Neuronal stem cell (in vitro differentiated cells): Measurements from ENCODE around the gene MGST2.
A peak's percentile ranks its signal among the peaks of the same experiment; 100 is the strongest.

Source experiments
- DNase-seq: peaks from one replicate; pipeline ENCODE4 v3.0.0-alpha.2; 2013; ENCODE audit warnings: low spot score
- H2AFZ ChIP-seq: one replicate; pipeline ENCODE4 v1.6.1; 2013; ENCODE audit warnings: mild to moderate bottlenecking, low read length, inconsistent platforms
- H2AK5ac ChIP-seq: 2 replicates; pipeline ENCODE4 v1.6.1; 2013; ENCODE audit warnings: low read depth, mild to moderate bottlenecking, inconsistent platforms, low read length, moderate library complexity, mixed read lengths
- H2BK120ac ChIP-seq: 2 replicates; pipeline ENCODE4 v1.6.1; 2013; ENCODE audit warnings: low read depth, mild to moderate bottlenecking, inconsistent platforms, low read length, moderate library complexity, mixed read lengths
- H2BK12ac ChIP-seq: one replicate; pipeline ENCODE4 v1.6.1; 2013; ENCODE audit warnings: low read length, inconsistent platforms
- H2BK15ac ChIP-seq: 2 replicates; pipeline ENCODE4 v1.6.1; 2013; ENCODE audit warnings: mild to moderate bottlenecking, low read length, inconsistent platforms, mixed read lengths
- H2BK5ac ChIP-seq: one replicate; pipeline ENCODE4 v1.6.1; 2013; ENCODE audit warnings: inconsistent platforms, mild to moderate bottlenecking, low read length, moderate library complexity
- H3K14ac ChIP-seq: one replicate; pipeline ENCODE4 v1.6.1; 2013; ENCODE audit warnings: low read length, inconsistent platforms
- H3K18ac ChIP-seq: 2 replicates; pipeline ENCODE4 v1.6.1; 2013; ENCODE audit warnings: low read length, inconsistent platforms
- H3K23ac ChIP-seq: 2 replicates; pipeline ENCODE4 v1.6.1; 2013; ENCODE audit warnings: low read depth, mild to moderate bottlenecking, mixed read lengths, low read length, inconsistent platforms; ENCODE audit not compliant: poor library complexity
- H3K27ac ChIP-seq: replicated peaks from 3 replicates; pipeline ENCODE4 v1.5.1; 2013; ENCODE audit warnings: low read length, inconsistent platforms
- H3K27me3 ChIP-seq, 3 experiments: 2 replicates each; pipeline ENCODE4 v1.6.1; 2013; ENCODE audit warnings: low read length in 3 of 3, mild to moderate bottlenecking in 2 of 3, inconsistent platforms in 1 of 3, low read depth in 1 of 3, mixed read lengths in 1 of 3, moderate library complexity in 1 of 3; ENCODE audit not compliant: control insufficient read depth in 3 of 3, insufficient read depth in 3 of 3
- H3K36me3 ChIP-seq, 2 donors: replicated peaks in 1 of 2; 2 replicates each; pipeline ENCODE4 v1.6.1; 2013; ENCODE audit warnings: low read length in 2 of 2; ENCODE audit not compliant: control insufficient read depth in 2 of 2, insufficient read depth in 2 of 2
- H3K4ac ChIP-seq: 2 replicates; pipeline ENCODE4 v1.6.1; 2013; ENCODE audit warnings: inconsistent platforms, mild to moderate bottlenecking, low read length, moderate library complexity
- H3K4me1 ChIP-seq, 2 donors: 1 replicate in 1 of 2; 2 replicates in 1 of 2; pipeline ENCODE4 v1.6.1; 2013; ENCODE audit warnings: low read length in 2 of 2, low read depth in 1 of 2; ENCODE audit not compliant: control insufficient read depth in 2 of 2, insufficient read depth in 1 of 2
- H3K4me2 ChIP-seq: one replicate; pipeline ENCODE4 v1.6.1; 2013; ENCODE audit warnings: mild to moderate bottlenecking, low read length, inconsistent platforms; ENCODE audit not compliant: insufficient read depth, poor library complexity, severe bottlenecking
- H3K4me3 ChIP-seq, 2 donors: 2 replicates each; pipeline ENCODE4 v1.5.1; 2013; ENCODE audit warnings: low read length in 2 of 2, mild to moderate bottlenecking in 2 of 2, inconsistent platforms in 1 of 2, moderate library complexity in 1 of 2
- H3K79me1 ChIP-seq: one replicate; pipeline ENCODE4 v1.6.1; 2013; ENCODE audit warnings: low read depth, mild to moderate bottlenecking, inconsistent platforms, low read length, moderate library complexity
- H3K9ac ChIP-seq: one replicate; pipeline ENCODE4 v1.6.1; 2013; ENCODE audit warnings: mild to moderate bottlenecking, low read depth, low read length, inconsistent platforms; ENCODE audit not compliant: poor library complexity
- H3K9me3 ChIP-seq, 2 donors: replicated peaks in 1 of 2; 2 replicates each; pipeline versions ENCODE3 to v1.6.1; 2013; ENCODE audit warnings: low read length in 2 of 2, mild to moderate bottlenecking in 2 of 2, inconsistent platforms in 1 of 2, low read depth in 1 of 2, mixed read lengths in 1 of 2, moderate library complexity in 1 of 2; ENCODE audit not compliant: control insufficient read depth in 2 of 2, insufficient read depth in 1 of 2
- H4K8ac ChIP-seq: one replicate; pipeline ENCODE4 v1.6.1; 2013; ENCODE audit warnings: low read depth, mild to moderate bottlenecking, inconsistent platforms, low read length, moderate library complexity
- H4K91ac ChIP-seq: one replicate; pipeline ENCODE4 v1.6.1; 2013; ENCODE audit warnings: low read length, low read depth, mild to moderate bottlenecking, inconsistent platforms; ENCODE audit not compliant: poor library complexity
- WGBS, 2 donors: extraction: QIAGEN DNeasy Blood & Tissue Kit; methylation state at CpG; one replicate each; pipeline ENCODE4 v1.1.7; 2013; ENCODE audit warnings: missing lambda C conversion rate in 2 of 2, mixed read lengths in 1 of 2; ENCODE audit not compliant: insufficient read length in 2 of 2, insufficient replicate concordance in 1 of 2; ENCODE audit errors: extremely low coverage in 2 of 2; 5-methylcytosine and 5-hydroxymethylcytosine counted together

The MGST2 gene

GRCh38 chr4:139735381-139736273 lies 70.0 kb downstream of the MGST2 start:
- Histone ChIP-seq H2AK5ac (peak overlapping the region; percentile 13), H3K27ac (peak overlapping the region; percentile 81)
- peak; percentile 59 for DNase-seq

DNA sequence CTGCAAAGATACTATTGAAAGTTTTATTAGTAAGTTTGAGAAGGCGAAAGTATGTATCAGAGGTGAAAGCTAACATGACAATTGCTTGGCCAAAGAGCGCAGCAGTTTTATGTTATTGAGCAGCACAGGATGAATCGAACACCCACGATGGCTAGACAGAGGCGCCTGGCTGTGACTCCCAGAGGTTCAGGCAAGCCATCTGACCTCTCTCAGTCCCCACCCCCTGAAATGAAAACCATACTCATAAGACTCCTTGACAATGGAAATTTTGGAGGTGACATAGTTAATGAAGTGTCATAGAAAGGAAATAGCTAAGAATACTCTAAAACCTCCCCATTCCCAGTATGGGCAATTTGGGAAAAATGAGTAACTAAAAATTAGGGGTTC lies 70.6 kb downstream of the MGST2 start:
- Histone ChIP-seq H3K27ac (no peak overlapping the region), H3K36me3 (no peaks in the 10 kb centered on the region)
- WGBS, 2 donors = no CpG with 5 or more reads among the region's 5 CpGs

More at GRCh38 chr4:139735381-139736273, 70.0 kb downstream of the MGST2 start:
- Histone ChIP-seq H2BK120ac (no peak overlapping the region), H2BK12ac (no peak overlapping the region), H2BK15ac (no peak overlapping the region), H3K4ac (no peak overlapping the region), H3K36me3 (no peaks in the 10 kb centered on the region), H3K79me1 (no peaks in the 10 kb centered on the region), H4K8ac (no peak overlapping the region), H3K4me2 (peak overlapping the region; percentile 58), H3K9me3 (no peaks in the 10 kb centered on the region), H3K23ac (no peak overlapping the region), H2BK5ac (peak overlapping the region; percentile 46), H3K27me3 (no peaks in the 10 kb centered on the region), H3K9ac (peak overlapping the region; percentile 21), H3K14ac (no peak overlapping the region), H3K4me3 (peak overlapping the region; percentile 39 to 66), H3K4me1 (peaks cover 22 to 27% of the 10 kb centered on the region in 2 donors), H2AFZ (peak overlapping the region; percentile 72), H4K91ac (no peak overlapping the region), H3K18ac (peak overlapping the region; percentile 90)
- WGBS, 2 donors = no CpG with 5 or more reads among the region's 59 CpGs

GRCh38 chr4:139736661-139737060 lies 71.0 kb downstream of the MGST2 start:
- Histone ChIP-seq H2BK12ac (no peak overlapping the region), H2BK15ac (no peak overlapping the region), H3K4me3 (no peak overlapping the region), H3K9ac (no peak overlapping the region), H3K36me3 (no peaks in the 10 kb centered on the region), H3K9me3 (no peaks in the 10 kb centered on the region), H4K8ac (no peak overlapping the region), H2BK120ac (no peak overlapping the region), H3K27ac (no peak overlapping the region), H2AFZ (no peak overlapping the region), H3K27me3 (no peaks in the 10 kb centered on the region), H3K4ac (no peak overlapping the region), H2BK5ac (no peak overlapping the region), H3K23ac (no peak overlapping the region), H3K4me2 (no peak overlapping the region), H2AK5ac (no peak overlapping the region), H3K18ac (no peak overlapping the region), H3K14ac (no peak overlapping the region), H4K91ac (no peak overlapping the region), H3K79me1 (no peaks in the 10 kb centered on the region), H3K4me1 (peaks cover 22 to 28% of the 10 kb centered on the region in 2 donors)
- no CpG with 5 or more reads among the region's 2 CpGs for WGBS, 2 donors
- no peak for DNase-seq

More for the DNA sequence above, 70.6 kb downstream of the MGST2 start:
- no peak overlapping the region for H3K18ac ChIP-seq
- H2BK15ac ChIP-seq = no peak overlapping the region
- H2BK120ac ChIP-seq = no peak overlapping the region
- no peak overlapping the region for H2AK5ac ChIP-seq
- DNase-seq = no peak
- H3K9me3 ChIP-seq = no peaks in the 10 kb centered on the region
- no peak overlapping the region for H2BK12ac ChIP-seq
- no peaks in the 10 kb centered on the region for H3K27me3 ChIP-seq
- H3K9ac ChIP-seq = no peak overlapping the region
- no peak overlapping the region for H4K91ac ChIP-seq
- no peak overlapping the region for H3K4me2 ChIP-seq
- no peak overlapping the region for H3K14ac ChIP-seq
- H3K79me1 ChIP-seq = no peaks in the 10 kb centered on the region
- no peak overlapping the region for H3K4me3 ChIP-seq
- H3K4me1 ChIP-seq = peaks cover 22 to 28% of the 10 kb centered on the region in 2 donors
- H4K8ac ChIP-seq = no peak overlapping the region
- H2AFZ ChIP-seq = no peak overlapping the region
- no peak overlapping the region for H3K4ac ChIP-seq
- no peak overlapping the region for H2BK5ac ChIP-seq
- no peak overlapping the region for H3K23ac ChIP-seq

- Histone ChIP-seq H2AFZ (no peak overlapping the region), H2AK5ac (no peak overlapping the region), H2BK15ac (no peak overlapping the region), H3K4me2 (no peak overlapping the region), H3K23ac (no peak overlapping the region), H3K18ac (no peak overlapping the region), H3K79me1 (no peaks in the 10 kb centered on the region), H3K4me1 (peaks cover 20 to 22% of the 10 kb centered on the region in 2 donors), H2BK120ac (no peak overlapping the region), H3K4ac (no peak overlapping the region), H3K9me3 (no peaks in the 10 kb centered on the region), H3K27ac (no peak overlapping the region), H2BK12ac (no peak overlapping the region), H3K14ac (no peak overlapping the region), H4K8ac (no peak overlapping the region), H3K27me3 (no peaks in the 10 kb centered on the region), H3K36me3 (no peaks in the 10 kb centered on the region), H3K4me3 (no peak overlapping the region), H3K9ac (no peak overlapping the region), H2BK5ac (no peak overlapping the region), H4K91ac (no peak overlapping the region)
- no peak for DNase-seq
- WGBS, 2 donors = no CpG with 5 or more reads among the region's 2 CpGs
Observed at GRCh38 chr4:139738846-139739613, 73.4 kb downstream of the MGST2 start.
